ENCODE data around the gene CNDP2. TPM values are rescaled to one million over a fixed set of nuclear protein-coding genes. Genes with fewer than 3 reads are reported as not detected.

Gene CNDP2
- total and polyA plus RNA-seq, 2 donors from 2014 or later = 499 to 740 TPM

DNA sequence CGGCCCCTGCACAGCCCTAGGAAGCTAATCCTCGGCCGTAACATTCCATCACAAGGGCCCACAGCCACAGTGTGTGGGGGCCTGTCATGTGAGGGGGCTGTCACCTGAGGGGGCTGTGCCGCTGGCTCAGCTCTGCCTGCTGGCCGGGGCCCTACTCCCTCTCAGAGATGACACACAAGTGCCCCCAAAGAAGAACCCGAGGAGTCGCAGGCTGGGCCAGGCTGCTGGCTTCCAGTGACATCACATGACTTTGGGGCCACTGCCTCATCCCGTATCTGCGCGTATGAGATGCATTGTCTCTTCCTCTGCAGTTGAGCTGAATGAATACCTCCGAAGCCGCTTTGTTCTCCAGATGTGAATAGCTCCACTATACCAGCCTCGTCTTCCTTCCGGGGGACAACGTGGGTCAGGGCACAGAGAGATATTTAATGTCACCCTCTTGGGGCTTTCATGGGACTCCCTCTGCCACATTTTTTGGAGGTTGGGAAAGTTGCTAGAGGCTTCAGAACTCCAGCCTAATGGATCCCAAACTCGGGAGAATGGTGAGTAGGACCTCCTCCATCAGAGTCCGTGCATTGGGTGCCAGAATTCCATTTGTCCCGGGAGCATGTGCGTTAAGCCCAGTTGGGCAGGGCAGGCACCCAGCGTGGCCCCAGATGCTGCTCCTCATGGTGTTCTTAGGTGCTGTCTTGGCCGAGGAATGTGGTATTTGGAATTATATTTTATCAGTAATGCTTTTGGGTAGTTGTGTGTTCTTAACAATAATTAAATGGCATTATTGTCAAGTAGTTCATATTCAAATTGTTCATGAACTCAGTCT is 38.2 kb downstream of the CNDP2 start, which contains the start of gene CNDP1:
CNDP1 (plus strand) TSS at position 351 of the 820 bp plus-strand sequence; CDS start at position 519, 168 bp downstream.
- Histone ChIP-seq H3K9me3 (ENCODE audit: control insufficient read depth in 2 of 3, insufficient read depth in 1 of 3, low read length in 3 of 3) (no peaks in the 10 kb centered on the region), H3K9ac (ENCODE audit: low read length in 3 of 3) (no peak within 1 kb of the TSS), H3K27ac (ENCODE audit: low read depth in 2 of 2, low read length in 2 of 2) (no peak within 1 kb of the TSS), H3K27me3 (ENCODE audit: control insufficient read depth, insufficient read depth, low read length) (no peaks in the 10 kb centered on the region), H3K4me3 (ENCODE audit: low read length in 3 of 3) (no peak within 1 kb of the TSS), H3K4me1 (ENCODE audit: control insufficient read depth in 2 of 3, insufficient read depth in 2 of 3, low read depth in 1 of 3, low read length in 3 of 3) (no peaks in the 10 kb centered on the region), H3K36me3 (ENCODE audit: control insufficient read depth in 2 of 3, insufficient read depth in 3 of 3, low read length in 3 of 3) (no peaks in the 10 kb centered on the region)
- TF ChIP-seq, protein P1, sequence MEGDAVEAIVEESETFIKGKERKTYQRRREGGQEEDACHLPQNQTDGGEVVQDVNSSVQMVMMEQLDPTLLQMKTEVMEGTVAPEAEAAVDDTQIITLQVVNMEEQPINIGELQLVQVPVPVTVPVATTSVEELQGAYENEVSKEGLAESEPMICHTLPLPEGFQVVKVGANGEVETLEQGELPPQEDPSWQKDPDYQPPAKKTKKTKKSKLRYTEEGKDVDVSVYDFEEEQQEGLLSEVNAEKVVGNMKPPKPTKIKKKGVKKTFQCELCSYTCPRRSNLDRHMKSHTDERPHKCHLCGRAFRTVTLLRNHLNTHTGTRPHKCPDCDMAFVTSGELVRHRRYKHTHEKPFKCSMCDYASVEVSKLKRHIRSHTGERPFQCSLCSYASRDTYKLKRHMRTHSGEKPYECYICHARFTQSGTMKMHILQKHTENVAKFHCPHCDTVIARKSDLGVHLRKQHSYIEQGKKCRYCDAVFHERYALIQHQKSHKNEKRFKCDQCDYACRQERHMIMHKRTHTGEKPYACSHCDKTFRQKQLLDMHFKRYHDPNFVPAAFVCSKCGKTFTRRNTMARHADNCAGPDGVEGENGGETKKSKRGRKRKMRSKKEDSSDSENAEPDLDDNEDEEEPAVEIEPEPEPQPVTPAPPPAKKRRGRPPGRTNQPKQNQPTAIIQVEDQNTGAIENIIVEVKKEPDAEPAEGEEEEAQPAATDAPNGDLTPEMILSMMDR (IDR thresholded peaks at IDR 0.05; ENCODE audit: borderline replicate concordance, extremely low read depth, insufficient read depth) = no peak
- FAIRE-seq (no peak), DNase-seq (peak in 2 of 5 donors; percentile 31 to 69)
- intact Hi-C loops (cut with DNase I) = no loop called here

DNA sequence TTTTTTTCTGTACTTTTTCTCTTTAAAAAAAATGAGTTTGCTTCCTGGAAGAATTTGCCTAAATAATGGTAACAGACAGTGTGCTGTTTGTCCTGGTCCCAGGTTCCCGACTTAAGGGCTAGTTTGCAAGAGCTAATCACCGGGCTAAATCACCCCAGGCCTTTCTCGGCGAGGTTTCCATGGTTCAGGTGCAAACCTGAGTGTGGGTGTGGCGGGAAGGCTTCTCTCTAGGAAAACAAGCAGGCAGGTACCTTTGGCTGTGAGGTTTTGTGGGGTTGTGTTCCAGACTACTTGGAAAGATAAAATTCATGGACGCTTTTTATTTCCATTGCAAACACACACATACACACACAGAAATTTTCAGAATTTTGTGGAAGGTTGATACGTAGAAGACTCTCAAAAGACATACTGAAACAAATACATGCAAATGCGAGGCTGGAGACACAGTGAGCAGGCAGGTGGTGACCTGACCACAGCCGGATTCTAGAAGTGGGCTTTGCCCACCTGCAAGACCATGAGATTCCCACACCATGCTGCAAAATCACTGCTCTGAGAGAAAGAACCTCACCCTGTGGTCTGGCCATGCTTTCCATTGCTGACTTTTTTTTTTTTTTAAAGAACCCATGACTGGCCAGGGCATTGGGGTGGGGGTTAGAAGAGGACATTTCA is 39.0 kb downstream of the CNDP2 start:
- no peak for FAIRE-seq
- Histone ChIP-seq H3K36me3 (ENCODE audit: control insufficient read depth in 2 of 3, insufficient read depth in 3 of 3, low read length in 3 of 3) (no peaks in the 10 kb centered on the region), H3K9me3 (ENCODE audit: control insufficient read depth in 2 of 3, insufficient read depth in 1 of 3, low read length in 3 of 3) (no peaks in the 10 kb centered on the region), H3K27me3 (ENCODE audit: control insufficient read depth, insufficient read depth, low read length) (no peaks in the 10 kb centered on the region), H3K9ac (ENCODE audit: low read length in 3 of 3) (no peak overlapping the region), H3K4me3 (ENCODE audit: low read length in 3 of 3) (no peak overlapping the region), H3K27ac (ENCODE audit: low read depth in 2 of 2, low read length in 2 of 2) (no peak overlapping the region), H3K4me1 (ENCODE audit: control insufficient read depth in 2 of 3, insufficient read depth in 2 of 3, low read depth in 1 of 3, low read length in 3 of 3) (no peaks in the 10 kb centered on the region)
- TF ChIP-seq, protein P1 (IDR thresholded peaks at IDR 0.05; ENCODE audit: borderline replicate concordance, extremely low read depth, insufficient read depth) = no peak
- peak in 3 of 5 donors; percentile 21 to 67 (median 33) for DNase-seq
- intact Hi-C loops (cut with DNase I) = no loop called here

- H3K4me3 ChIP-seq (ENCODE audit: low read length in 3 of 3) = no peak overlapping the region
- intact Hi-C loops (cut with DNase I) = no loop called here
- DNase-seq = peak in 1 of 5 donors; percentile 17
- no peaks in the 10 kb centered on the region for H3K9me3 ChIP-seq (ENCODE audit: control insufficient read depth in 2 of 3, insufficient read depth in 1 of 3, low read length in 3 of 3)
- no peaks in the 10 kb centered on the region for H3K27me3 ChIP-seq (ENCODE audit: control insufficient read depth, insufficient read depth, low read length)
- no peaks in the 10 kb centered on the region for H3K36me3 ChIP-seq (ENCODE audit: control insufficient read depth in 2 of 3, insufficient read depth in 3 of 3, low read length in 3 of 3)
- TF ChIP-seq, protein P1 (IDR thresholded peaks at IDR 0.05; ENCODE audit: borderline replicate concordance, extremely low read depth, insufficient read depth) = no peak
- no peak for FAIRE-seq
- H3K4me1 ChIP-seq (ENCODE audit: control insufficient read depth in 2 of 3, insufficient read depth in 2 of 3, low read depth in 1 of 3, low read length in 3 of 3) = peaks cover 0 to 14% (median 14%) of the 10 kb centered on the region in 3 donors
- no peak overlapping the region for H3K27ac ChIP-seq (ENCODE audit: low read depth in 2 of 2, low read length in 2 of 2)
- H3K9ac ChIP-seq (ENCODE audit: low read length in 3 of 3) = no peak overlapping the region
Measured at GRCh38 chr18:74539289-74539688, 43.1 kb downstream of the CNDP2 start.

Data from kidney (tissue), 14 donors.